ENCODE results near the gene KCNH6.

KCNH6 gene

GRCh38 chr17:63489291-63489690 is 33.9 kb upstream of the KCNH6 start:
- DNase-seq: no peak

GRCh38 chr17:63490329-63490728 is 32.8 kb upstream of the KCNH6 start:
- no peak for DNase-seq

GRCh38 chr17:63490858-63491400 is 32.2 kb upstream of the KCNH6 start:
- no peak for DNase-seq

- no peak for DNase-seq
Observed at GRCh38 chr17:63491413-63491812, 31.7 kb upstream of the KCNH6 start.

- no peak for DNase-seq
Observed at GRCh38 chr17:63491977-63492618, 31.1 kb upstream of the KCNH6 start.

GRCh38 chr17:63492940-63493339 is 30.2 kb upstream of the KCNH6 start:
- DNase-seq: no peak

GRCh38 chr17:63493411-63493810 is 29.7 kb upstream of the KCNH6 start:
- DNase-seq: no peak

GRCh38 chr17:63494300-63494928 is 28.7 kb upstream of the KCNH6 start:
- no peak for DNase-seq

- no peak for DNase-seq
Observed at GRCh38 chr17:63495491-63495890, 27.7 kb upstream of the KCNH6 start.

- DNase-seq: no peak
Observed at GRCh38 chr17:63496177-63496576, 27.0 kb upstream of the KCNH6 start.

GRCh38 chr17:63496663-63497400 is 26.3 kb upstream of the KCNH6 start:
- DNase-seq: no peak

GRCh38 chr17:63497708-63498483 is 25.3 kb upstream of the KCNH6 start:
- DNase-seq: no peak

- no peak for DNase-seq
Observed at GRCh38 chr17:63498626-63499195, 24.4 kb upstream of the KCNH6 start.

- DNase-seq: no peak
Observed at GRCh38 chr17:63500543-63501390, 22.4 kb upstream of the KCNH6 start.

GRCh38 chr17:63503341-63503705 is 19.8 kb upstream of the KCNH6 start:
- DNase-seq: no peak

GRCh38 chr17:63504261-63504660 is 18.9 kb upstream of the KCNH6 start:
- no peak for DNase-seq

- no peak for DNase-seq
Observed at GRCh38 chr17:63505341-63505740, 17.8 kb upstream of the KCNH6 start.

- DNase-seq: no peak
Observed at GRCh38 chr17:63506627-63507026, 16.5 kb upstream of the KCNH6 start.

- DNase-seq: no peak
Observed at GRCh38 chr17:63511331-63511730, 11.8 kb upstream of the KCNH6 start.

GRCh38 chr17:63512388-63512787 is 10.8 kb upstream of the KCNH6 start:
- no peak for DNase-seq

- no peak for DNase-seq
Observed at GRCh38 chr17:63512896-63513644, 10.1 kb upstream of the KCNH6 start.

Measured in stimulated activated CD4-positive, alpha-beta T cell treated with anti-CD3 and anti-CD28 coated beads, Interleukin-12 subunit alpha, Interleukin-12 subunit beta, amount 100 ng/mL, for 4 hours (primary cell).